HG03175 (cell line): ENCODE measurements around the gene RPS15.

Experiments
- ATAC-seq: cut with Tn5 transposase; IDR thresholded peaks from one replicate; pipeline ENCODE4 v1.9.1; 2021; ENCODE audit warnings: mild to moderate bottlenecking, moderate library complexity; ENCODE audit not compliant: unreplicated experiment

Gene RPS15

GRCh38 chr19:1481224-1481892, 43.2 kb downstream of the RPS15 start:
- no peak for ATAC-seq

- no peak for ATAC-seq
These were observed 43.7 kb downstream of the RPS15 start for GRCh38 chr19:1481893-1482360.

- no peak for ATAC-seq
These were observed 44.4 kb downstream of the RPS15 start for GRCh38 chr19:1482361-1483130.

GRCh38 chr19:1483131-1483978, 45.2 kb downstream of the RPS15 start:
- ATAC-seq: no peak

GRCh38 chr19:1483979-1484428, 45.8 kb downstream of the RPS15 start:
- ATAC-seq: no peak

GRCh38 chr19:1486720-1487575, 48.8 kb downstream of the RPS15 start:
- ATAC-seq: no peak

- ATAC-seq: no peak
These were observed 49.5 kb downstream of the RPS15 start for GRCh38 chr19:1487576-1488281.

- ATAC-seq: no peak
These were observed 50.0 kb downstream of the RPS15 start for GRCh38 chr19:1488282-1488601.

- no peak for ATAC-seq
These were observed 51.5 kb downstream of the RPS15 start for GRCh38 chr19:1489463-1490310.
